Osteocyte (in vitro differentiated cells): ENCODE data around the gene ARL8B. TPM values are rescaled to one million over a fixed set of nuclear protein-coding genes. Genes with fewer than 3 reads are reported as not detected.

Experiments
- DNase-seq: peaks from one replicate; pipeline ENCODE4 v3.0.0; 2021; ENCODE audit warnings: mixed read lengths; ENCODE audit not compliant: unreplicated experiment; ENCODE audit errors: extremely low spot score
- H3K27ac Mint-ChIP-seq: one replicate; pipeline ENCODE4 v1.8.0; 2021; ENCODE audit warnings: mild to moderate bottlenecking, mixed read lengths; ENCODE audit not compliant: unreplicated experiment
- H3K27me3 Mint-ChIP-seq: one replicate; pipeline ENCODE4 v1.8.0; 2021; ENCODE audit warnings: mixed read lengths; ENCODE audit not compliant: unreplicated experiment
- H3K36me3 Mint-ChIP-seq: one replicate; pipeline ENCODE4 v1.8.0; 2021; ENCODE audit warnings: mixed read lengths; ENCODE audit not compliant: unreplicated experiment
- H3K4me1 Mint-ChIP-seq: one replicate; pipeline ENCODE4 v1.8.0; 2021; ENCODE audit warnings: mixed read lengths; ENCODE audit not compliant: unreplicated experiment
- H3K4me3 Mint-ChIP-seq: one replicate; pipeline ENCODE4 v1.8.0; 2021; ENCODE audit warnings: mild to moderate bottlenecking, moderate library complexity, mixed read lengths; ENCODE audit not compliant: unreplicated experiment
- H3K9me3 Mint-ChIP-seq: one replicate; pipeline ENCODE4 v1.8.0; 2021; ENCODE audit warnings: mixed read lengths; ENCODE audit not compliant: unreplicated experiment
- CTCF ChIP-seq: fragments of 200-600 bp; sonication (generic); IDR thresholded peaks from 2 replicates; pipeline ENCODE4 v1.5.0; 2021; ENCODE audit warnings: antibody characterized with exemption, mild to moderate bottlenecking, moderate library complexity
- total RNA-seq: library from RNA; stranded (reverse); gene quantifications from 2 replicates; pipeline ENCODE4 v1.2.1, GENCODE V29; 2021

The ARL8B gene
- total RNA-seq, 1 donor from 2014 or later, result 86.0 TPM

GRCh38 chr3:5087209-5087608 lies 34.9 kb upstream of the ARL8B start:
- H3K27ac Mint-ChIP-seq, result no peak overlapping the region
- no peak for TF ChIP-seq CTCF
- H3K36me3 Mint-ChIP-seq, result no peaks in the 10 kb centered on the region
- H3K9me3 Mint-ChIP-seq, result no peaks in the 10 kb centered on the region
- H3K4me3 Mint-ChIP-seq, result no peak overlapping the region
- H3K27me3 Mint-ChIP-seq, result peaks cover 12% of the 10 kb centered on the region
- no peaks in the 10 kb centered on the region for H3K4me1 Mint-ChIP-seq
- no peak for DNase-seq

GRCh38 chr3:5090197-5090596 lies 31.9 kb upstream of the ARL8B start:
- Mint-ChIP-seq H3K9me3 (no peaks in the 10 kb centered on the region), H3K4me3 (no peak overlapping the region)

GRCh38 chr3:5092018-5092417 lies 30.1 kb upstream of the ARL8B start:
- H3K4me3 Mint-ChIP-seq, result no peak overlapping the region
- H3K9me3 Mint-ChIP-seq, result no peaks in the 10 kb centered on the region
- H3K36me3 Mint-ChIP-seq, result no peaks in the 10 kb centered on the region
- TF ChIP-seq CTCF, result no peak
- H3K27ac Mint-ChIP-seq, result no peak overlapping the region
- no peak for DNase-seq
- peaks cover 3% of the 10 kb centered on the region for H3K4me1 Mint-ChIP-seq
- H3K27me3 Mint-ChIP-seq, result peaks cover 30% of the 10 kb centered on the region

More at GRCh38 chr3:5090197-5090596, 31.9 kb upstream of the ARL8B start:
- no peak overlapping the region for H3K27ac Mint-ChIP-seq
- H3K36me3 Mint-ChIP-seq, result no peaks in the 10 kb centered on the region
- TF ChIP-seq CTCF, result no peak
- DNase-seq, result no peak
- H3K4me1 Mint-ChIP-seq, result no peaks in the 10 kb centered on the region
- peaks cover 21% of the 10 kb centered on the region for H3K27me3 Mint-ChIP-seq

GRCh38 chr3:5093731-5094130 lies 28.4 kb upstream of the ARL8B start:
- H3K27me3 Mint-ChIP-seq, result peaks cover 34% of the 10 kb centered on the region
- H3K27ac Mint-ChIP-seq, result no peak overlapping the region
- H3K4me3 Mint-ChIP-seq, result no peak overlapping the region
- no peaks in the 10 kb centered on the region for H3K36me3 Mint-ChIP-seq
- peaks cover 3% of the 10 kb centered on the region for H3K4me1 Mint-ChIP-seq
- DNase-seq, result no peak
- no peaks in the 10 kb centered on the region for H3K9me3 Mint-ChIP-seq
- no peak for TF ChIP-seq CTCF

GRCh38 chr3:5095886-5096285 lies 26.2 kb upstream of the ARL8B start:
- H3K4me1 Mint-ChIP-seq, result peaks cover 3% of the 10 kb centered on the region
- no peaks in the 10 kb centered on the region for H3K36me3 Mint-ChIP-seq
- no peak overlapping the region for H3K4me3 Mint-ChIP-seq
- peaks cover 26% of the 10 kb centered on the region for H3K27me3 Mint-ChIP-seq
- no peak for DNase-seq
- no peak overlapping the region for H3K27ac Mint-ChIP-seq
- no peak for TF ChIP-seq CTCF
- H3K9me3 Mint-ChIP-seq, result no peaks in the 10 kb centered on the region
